Daoy (cell line): Measurements from ENCODE around the gene LRRK2. TPM values are rescaled to one million over a fixed set of nuclear protein-coding genes. Genes with fewer than 3 reads are reported as not detected.
"Not testable (repeated sequence)": the region's sequence is repeated elsewhere in the genome, so short reads cannot be mapped to it uniquely, and the experiment has no call there.

Experiments
- DNase-seq: peaks from one replicate; pipeline ENCODE4 v3.0.0-alpha.2; 2015; ENCODE audit warnings: low read depth
- total RNA-seq: library from RNA; depleted of rRNA; stranded (reverse); fragments of >200 nt; shearing (Covaris generic); gene quantifications from 2 replicates; pipeline ENCODE4 v1.2.3, GENCODE V29; 2014

Gene LRRK2
- total RNA-seq, 1 experiment from 2014 or later, result 1.5 TPM

- no peak for DNase-seq
Measured at GRCh38 chr12:40212566-40212965, 12.2 kb upstream of the LRRK2 start.

GRCh38 chr12:40215982-40216381 is 8.8 kb upstream of the LRRK2 start:
- no peak for DNase-seq

GRCh38 chr12:40216516-40217288 is 8.1 kb upstream of the LRRK2 start:
- no peak for DNase-seq

- no peak for DNase-seq
Measured at GRCh38 chr12:40219760-40220159, 5.0 kb upstream of the LRRK2 start.

GRCh38 chr12:40222247-40222646 is 2.5 kb upstream of the LRRK2 start:
- DNase-seq, result no peak

GRCh38 chr12:40223646-40224045 is 1.2 kb upstream of the LRRK2 start:
- DNase-seq, result no peak

- DNase-seq, result no peak
Measured at GRCh38 chr12:40225337-40225983, 663 bp downstream of the LRRK2 start.

- no peak for DNase-seq
Measured at GRCh38 chr12:40225984-40226602, 1.3 kb downstream of the LRRK2 start.

GRCh38 chr12:40226705-40227104 is 1.9 kb downstream of the LRRK2 start:
- peak; percentile 73 for DNase-seq

- DNase-seq, result no peak
Measured at GRCh38 chr12:40227447-40227846, 2.6 kb downstream of the LRRK2 start.

GRCh38 chr12:40228727-40229126 is 3.9 kb downstream of the LRRK2 start:
- DNase-seq, result no peak

- no peak for DNase-seq
Measured at GRCh38 chr12:40229690-40230651, 5.2 kb downstream of the LRRK2 start.

- no peak for DNase-seq
Measured at GRCh38 chr12:40232602-40233001, 7.8 kb downstream of the LRRK2 start.

GRCh38 chr12:40233741-40234367 is 9.1 kb downstream of the LRRK2 start:
- no peak for DNase-seq

GRCh38 chr12:40236357-40236850 is 11.6 kb downstream of the LRRK2 start:
- DNase-seq, result no peak

- no peak for DNase-seq
Measured at GRCh38 chr12:40238266-40238902, 13.6 kb downstream of the LRRK2 start.

- DNase-seq, result no peak
Measured at GRCh38 chr12:40238979-40239378, 14.2 kb downstream of the LRRK2 start.

- DNase-seq, result no peak
Measured at GRCh38 chr12:40240779-40241178, 16.0 kb downstream of the LRRK2 start.

GRCh38 chr12:40241741-40242140 is 16.9 kb downstream of the LRRK2 start:
- no peak for DNase-seq

GRCh38 chr12:40244526-40245156 is 19.8 kb downstream of the LRRK2 start:
- DNase-seq, result not testable (repeated sequence)
